GM04504 (cell line): ENCODE results near the gene ITGA11.
"Not testable (repeated sequence)": the region's sequence is repeated elsewhere in the genome, so short reads cannot be mapped to it uniquely, and the experiment has no call there.

Experiments
- DNase-seq: peaks from one replicate; pipeline ENCODE4 v3.0.0-alpha.2; 2012; ENCODE audit warnings: low read depth

ITGA11 gene

DNA sequence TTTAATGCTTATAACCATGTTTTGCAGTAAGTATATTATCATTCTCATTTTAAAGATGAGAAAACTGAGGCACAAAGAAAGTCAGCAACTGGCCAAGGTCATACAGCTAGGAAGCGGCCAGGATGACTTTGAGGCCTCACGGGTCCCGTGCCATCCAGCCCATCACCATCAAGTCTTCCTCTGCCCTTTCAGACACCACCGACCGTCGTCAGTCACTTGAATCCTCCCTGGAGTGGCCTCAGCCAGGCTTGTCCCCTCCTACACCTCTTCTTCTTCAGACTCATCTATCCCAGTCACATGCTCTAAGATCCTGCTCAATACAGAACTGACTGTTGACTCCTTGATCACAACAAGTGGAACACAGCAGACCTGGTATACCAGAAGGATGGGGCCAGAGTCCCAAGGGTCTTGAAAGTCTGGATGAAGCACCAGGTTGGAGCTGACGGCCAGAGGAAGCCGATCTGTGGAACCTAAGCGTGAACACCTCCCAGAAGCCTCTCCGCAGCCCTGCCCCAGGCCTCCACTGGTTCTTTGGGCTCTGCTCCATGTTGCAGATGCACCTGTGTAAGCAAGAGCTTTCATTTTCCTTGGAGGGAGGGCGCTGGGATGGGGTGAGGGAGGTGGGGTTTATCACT is 22.1 kb downstream of the ITGA11 start:
- no peak for DNase-seq

DNA sequence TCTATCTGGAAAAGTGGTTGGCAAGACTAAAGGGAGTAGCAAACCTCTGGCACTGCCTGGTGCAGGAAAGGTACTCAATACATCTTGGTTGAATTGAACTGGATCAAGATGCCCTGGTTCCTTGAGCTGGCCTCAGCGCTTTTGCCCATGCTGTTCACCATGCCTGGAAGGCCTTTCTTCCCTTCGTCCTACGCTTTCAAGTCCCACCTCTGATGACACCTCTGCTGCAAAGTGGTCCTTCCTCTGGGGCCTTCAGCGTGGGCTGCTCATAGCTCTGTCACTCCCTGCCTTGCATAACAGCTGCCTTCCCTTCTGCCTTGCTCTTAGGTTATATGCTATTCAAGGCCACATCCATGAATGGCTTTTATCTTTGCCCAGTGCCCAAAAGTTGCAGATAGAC is 23.0 kb downstream of the ITGA11 start:
- DNase-seq: no peak

GRCh38 chr15:68407886-68408881 is 23.8 kb downstream of the ITGA11 start:
- DNase-seq: no peak

- no peak for DNase-seq
These were observed 24.6 kb downstream of the ITGA11 start for GRCh38 chr15:68407141-68407885.

- no peak for DNase-seq
These were observed 26.3 kb downstream of the ITGA11 start for GRCh38 chr15:68405378-68406250.

- DNase-seq: no peak
These were observed 27.7 kb downstream of the ITGA11 start for GRCh38 chr15:68404056-68404798.

DNA sequence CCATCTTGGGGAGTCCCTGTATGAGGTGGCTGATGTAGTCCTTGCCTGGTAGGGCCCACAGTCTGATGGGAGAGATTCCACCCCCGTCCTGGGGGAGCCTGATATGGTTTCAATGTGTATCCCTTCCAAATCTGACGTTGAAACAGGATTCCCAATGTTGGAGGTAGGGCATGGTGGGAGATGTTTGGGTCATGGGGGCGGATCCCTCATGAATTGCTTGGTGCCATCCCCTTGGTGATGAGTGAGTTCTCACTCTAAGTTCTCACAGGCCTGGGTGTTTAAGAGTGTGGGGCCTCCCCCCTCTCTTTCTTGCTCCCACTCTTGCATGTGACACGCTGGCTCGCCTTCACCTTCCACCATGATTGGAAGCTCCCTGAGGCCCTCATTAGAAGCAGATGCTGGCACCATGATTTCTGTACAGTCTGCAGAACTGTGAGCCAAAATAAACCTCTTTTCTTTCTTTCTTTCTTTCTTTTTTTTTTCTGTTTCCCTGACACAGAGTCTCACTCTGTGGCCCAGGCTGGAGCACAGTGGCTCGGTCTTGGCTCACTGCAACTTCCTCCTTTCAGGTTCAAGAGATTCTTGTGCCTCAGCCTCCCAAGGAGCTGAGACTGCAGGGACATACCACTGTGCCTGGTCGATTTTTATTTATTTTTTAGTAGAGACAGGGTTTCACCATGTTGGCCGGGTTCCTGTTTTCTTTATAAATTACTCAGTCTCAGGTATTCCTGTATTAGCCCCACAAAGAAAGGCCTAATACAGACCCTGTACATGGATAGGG is 28.6 kb downstream of the ITGA11 start:
- DNase-seq: no peak

GRCh38 chr15:68402432-68403160 is 29.4 kb downstream of the ITGA11 start:
- no peak for DNase-seq

GRCh38 chr15:68401496-68402431 is 30.2 kb downstream of the ITGA11 start:
- DNase-seq: no peak

- no peak for DNase-seq
These were observed 31.9 kb downstream of the ITGA11 start for GRCh38 chr15:68400066-68400456.

DNA sequence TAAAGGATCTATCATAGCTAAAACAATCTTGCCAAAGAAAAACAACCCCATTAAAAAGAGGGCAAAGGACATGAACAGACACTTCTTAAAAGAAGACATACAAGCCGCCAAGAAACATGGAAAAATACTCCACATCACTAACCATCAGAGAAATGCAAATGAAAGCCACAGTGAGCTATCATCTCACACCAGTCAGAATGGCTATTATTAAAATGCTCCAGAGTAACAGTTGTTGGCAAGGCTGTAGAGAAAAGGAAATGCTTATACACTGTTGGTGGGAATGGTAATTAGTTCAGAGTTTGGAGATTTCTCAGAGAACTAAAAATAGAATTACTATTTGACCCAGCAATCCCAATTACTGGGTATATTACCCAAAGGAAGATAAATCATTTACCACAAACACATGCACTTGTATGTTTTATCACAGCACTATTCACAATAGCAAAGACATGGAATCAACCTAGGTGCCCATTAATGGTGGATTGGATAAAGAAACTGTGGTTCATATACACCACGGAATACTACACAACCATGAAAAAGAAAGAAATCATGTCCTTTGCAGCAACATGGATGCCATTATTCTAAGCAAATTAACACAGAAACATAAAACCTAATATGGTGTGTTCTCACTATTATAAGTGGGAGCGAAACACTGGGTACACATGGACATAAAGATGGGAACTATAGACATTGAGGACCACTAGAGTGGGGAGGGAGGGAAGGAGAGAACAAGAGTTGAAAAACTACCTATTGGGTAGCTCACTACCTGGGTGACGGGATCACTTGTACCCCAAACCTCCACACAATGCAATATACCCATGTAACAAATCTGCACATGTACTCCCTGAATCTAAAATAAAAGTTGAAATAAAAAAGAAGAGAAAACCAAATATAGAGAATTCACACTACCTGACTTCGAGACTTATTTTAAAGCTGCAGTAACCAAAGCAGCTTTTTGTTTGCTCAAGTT is 32.6 kb downstream of the ITGA11 start:
- no peak for DNase-seq

GRCh38 chr15:68397999-68398398 is 34.0 kb downstream of the ITGA11 start:
- not testable (repeated sequence) for DNase-seq

GRCh38 chr15:68396068-68396467 is 35.9 kb downstream of the ITGA11 start:
- DNase-seq: no peak

GRCh38 chr15:68391121-68391520 is 40.8 kb downstream of the ITGA11 start:
- no peak for DNase-seq

GRCh38 chr15:68389936-68390817 is 41.8 kb downstream of the ITGA11 start:
- no peak for DNase-seq
